Measurements from ENCODE around the gene GBP1.
"Not testable (repeated sequence)": the region's sequence is repeated elsewhere in the genome, so short reads cannot be mapped to it uniquely, and the experiment has no call there.

The GBP1 gene

GRCh38 chr1:89051300-89051954 lies 13.6 kb downstream of the GBP1 start:
- DNase-seq: no peak

DNA sequence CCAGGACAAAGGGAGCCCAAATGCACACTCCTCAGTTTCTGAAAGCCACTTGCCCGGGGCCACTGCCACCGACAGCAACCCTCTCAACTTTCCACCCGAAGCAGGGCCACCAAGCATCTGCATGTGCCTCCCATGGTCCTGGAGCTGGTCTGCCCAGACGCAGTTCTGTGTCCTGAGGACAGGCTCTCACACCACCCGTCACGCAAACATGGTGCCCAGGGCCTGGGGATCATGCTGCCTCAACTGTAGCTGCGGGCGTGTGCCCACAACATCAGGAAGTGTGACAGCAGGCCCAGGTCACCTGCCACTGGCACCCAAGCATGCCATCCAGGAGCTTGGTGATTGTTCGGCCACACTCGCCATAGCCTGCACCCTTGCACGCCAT lies 14.4 kb downstream of the GBP1 start:
- no peak for DNase-seq

GRCh38 chr1:89049901-89050648 lies 14.9 kb downstream of the GBP1 start:
- DNase-seq: not testable (repeated sequence)

- DNase-seq: not testable (repeated sequence)
Observed at GRCh38 chr1:89049187-89049586, 15.8 kb downstream of the GBP1 start.

DNA sequence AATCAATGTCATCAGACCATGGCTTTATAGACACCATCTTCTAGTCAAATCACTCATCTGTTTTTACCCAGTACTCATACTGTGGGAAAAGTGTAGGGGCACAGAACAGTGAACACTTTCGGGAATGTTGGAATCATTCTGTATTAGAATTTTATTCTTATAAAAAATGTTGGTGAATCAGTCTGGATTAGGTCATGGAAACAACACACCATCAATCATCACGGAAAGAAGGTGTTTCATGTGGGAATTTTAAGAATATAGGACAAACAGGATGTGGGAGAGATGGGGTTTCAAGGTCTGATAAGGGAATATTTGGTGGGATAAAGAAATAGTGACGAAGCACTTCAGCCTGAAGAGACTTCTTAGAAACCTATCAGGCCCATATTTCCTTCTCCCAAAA lies 17.3 kb downstream of the GBP1 start:
- no peak for DNase-seq

- DNase-seq: not testable (repeated sequence)
Observed at GRCh38 chr1:89046318-89047183, 18.5 kb downstream of the GBP1 start.

- no peak for DNase-seq
Observed at GRCh38 chr1:89044970-89045721, 19.9 kb downstream of the GBP1 start.

- no peak for DNase-seq
Observed at GRCh38 chr1:89043940-89044339, 21.1 kb downstream of the GBP1 start.

- no peak for DNase-seq
Observed at GRCh38 chr1:89042491-89042890, 22.5 kb downstream of the GBP1 start.

- no peak for DNase-seq
Observed at GRCh38 chr1:89041721-89042120, 23.3 kb downstream of the GBP1 start.

GRCh38 chr1:89041119-89041641 lies 23.8 kb downstream of the GBP1 start:
- no peak for DNase-seq

DNA sequence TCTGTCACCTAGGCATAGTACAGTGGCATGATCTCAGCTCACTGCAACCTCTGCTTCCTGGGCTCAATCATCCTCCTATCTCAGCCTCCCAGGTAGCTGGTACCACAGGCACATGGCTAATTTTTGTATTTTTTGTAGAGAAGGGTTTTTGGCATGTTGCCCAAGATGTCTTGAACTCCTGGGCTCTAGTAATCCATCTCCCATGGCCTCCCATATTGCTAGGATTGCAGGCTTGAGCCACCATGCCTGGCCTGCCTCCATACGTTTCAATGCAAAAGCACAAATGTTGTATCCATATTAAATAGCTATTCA lies 24.7 kb downstream of the GBP1 start:
- DNase-seq: no peak

- DNase-seq: no peak
Observed at GRCh38 chr1:89037186-89037585, 27.8 kb downstream of the GBP1 start.

GRCh38 chr1:89035080-89035479 lies 29.9 kb downstream of the GBP1 start:
- DNase-seq: no peak

GRCh38 chr1:89034004-89034403 lies 31.0 kb downstream of the GBP1 start:
- DNase-seq: not testable (repeated sequence)

GRCh38 chr1:89029051-89029450 lies 36.0 kb downstream of the GBP1 start:
- DNase-seq: not testable (repeated sequence)

DNA sequence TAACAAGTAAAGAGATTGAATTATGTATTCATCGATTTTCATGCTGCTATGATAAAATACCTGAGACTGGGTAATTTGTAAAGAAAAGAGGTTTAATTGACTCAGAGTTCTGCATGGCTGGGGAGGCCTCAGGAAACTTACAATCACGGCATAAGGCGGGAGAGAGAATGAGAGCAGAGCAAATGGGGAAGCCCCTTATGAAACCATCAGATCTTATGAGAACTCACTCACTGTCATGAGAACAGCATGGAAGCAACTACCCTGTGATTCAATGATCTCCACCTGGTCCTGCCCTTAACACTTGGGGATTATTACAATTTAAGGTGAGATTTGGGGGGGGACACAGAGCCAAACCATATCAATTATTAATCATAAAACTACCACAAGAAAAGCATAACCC lies 39.1 kb downstream of the GBP1 start:
- DNase-seq: no peak

DNA sequence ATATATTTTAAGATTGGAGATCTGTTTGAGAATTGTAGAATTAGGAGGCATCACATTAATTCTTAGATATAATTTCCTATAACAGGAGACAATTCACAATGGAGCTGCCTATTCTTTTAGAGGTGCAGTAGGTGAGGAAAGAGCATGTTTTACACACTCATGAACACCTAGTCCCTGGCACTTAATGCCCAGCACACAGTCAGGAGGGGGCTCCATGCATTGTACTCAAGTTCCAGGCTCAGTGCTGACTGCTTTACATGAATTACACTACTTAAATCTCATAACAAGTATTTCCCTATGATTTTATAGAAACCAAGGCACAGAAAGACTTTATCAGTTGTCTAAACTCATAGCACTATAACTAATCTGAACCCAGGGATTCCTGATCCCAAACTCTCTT lies 42.0 kb downstream of the GBP1 start:
- DNase-seq: no peak

- DNase-seq: no peak
Observed at GRCh38 chr1:89022167-89022959, 42.6 kb downstream of the GBP1 start, which contains the start of gene GBP3. GBP3 (minus strand) TSS chr1:89022866; CDS start chr1:89020721, 2,145 bp downstream.

DNA sequence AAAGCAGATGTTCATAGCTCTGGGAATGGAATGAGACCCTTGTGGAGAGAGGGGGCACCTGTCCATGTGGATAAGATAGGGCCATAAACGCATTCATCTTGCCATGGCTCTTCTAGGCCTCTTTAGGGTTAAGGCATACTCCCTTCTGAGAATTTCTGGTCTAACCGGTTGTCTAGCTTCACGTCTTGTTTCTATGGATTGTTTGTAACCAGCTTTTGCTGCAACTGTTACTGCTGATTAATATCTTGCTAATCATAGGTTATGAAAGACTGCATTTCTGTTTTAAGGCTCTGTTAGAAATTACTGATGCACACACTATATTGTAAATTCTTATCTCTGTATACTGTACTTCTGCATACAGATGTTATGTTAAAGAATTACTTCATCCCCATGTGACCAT lies 46.7 kb downstream of the GBP1 start:
- not testable (repeated sequence) for DNase-seq

DNA sequence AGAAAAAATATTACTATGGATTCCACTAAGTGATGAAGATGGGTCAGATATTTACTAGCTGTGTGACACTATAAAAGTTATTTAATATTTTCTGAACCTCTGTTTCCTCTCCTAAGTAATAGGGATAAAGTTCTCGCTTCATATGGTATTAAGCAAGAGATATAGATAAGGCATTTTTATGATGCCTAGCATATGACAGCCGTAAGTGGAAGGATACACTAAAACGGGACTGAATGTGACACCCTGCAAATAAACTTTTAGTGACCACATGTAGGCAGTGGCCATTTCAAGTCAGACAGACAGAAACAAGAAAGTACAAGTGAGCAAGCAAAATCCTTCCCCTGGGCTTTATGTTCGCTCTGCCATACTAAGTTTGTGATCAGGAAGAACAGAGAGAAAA lies 56.5 kb downstream of the GBP1 start:
- DNase-seq: no peak
